ENCODE results near the gene ITPR2.

DNA sequence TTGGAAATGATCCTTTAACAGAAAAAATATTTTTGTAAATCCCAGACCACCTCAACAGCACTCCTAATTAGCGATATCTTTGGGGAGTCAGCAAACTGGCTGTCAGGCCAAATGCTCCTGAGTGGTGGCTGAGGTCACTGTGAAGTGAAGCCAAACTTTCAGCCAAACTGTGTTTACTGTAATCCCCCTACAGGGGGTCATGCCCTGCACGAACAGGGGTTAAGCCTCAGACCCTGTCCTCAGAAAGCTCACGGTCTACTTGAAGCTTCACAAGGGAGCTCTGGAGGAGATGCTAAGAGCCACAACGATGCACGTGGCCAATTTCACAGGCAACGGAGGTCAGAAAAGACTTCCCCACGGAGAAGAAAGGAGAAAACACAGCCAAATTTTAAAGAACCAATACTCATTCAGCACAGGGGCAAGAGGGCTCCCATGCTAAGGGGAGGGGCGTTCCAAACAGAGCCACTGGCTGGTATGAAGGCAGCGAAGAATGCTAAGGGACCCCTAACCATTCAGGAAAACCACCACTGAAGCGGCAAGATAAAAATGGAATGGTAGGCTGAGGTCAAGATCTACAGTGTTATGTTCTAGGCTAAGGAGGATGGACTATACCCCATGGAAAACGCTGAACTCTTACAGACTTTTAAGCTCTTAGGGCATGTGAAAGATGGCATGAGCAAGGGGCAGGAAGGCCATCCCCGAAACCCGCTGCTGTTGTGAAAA, 105.4 kb downstream of the ITPR2 start:
- no peak for TF ChIP-seq JUND (IDR thresholded peaks at IDR 0.05)
- no peak for TF ChIP-seq CTCF (IDR thresholded peaks at IDR 0.05; ENCODE audit: low read depth, low read length, missing input control)
- no peak for TF ChIP-seq RAD21 (IDR thresholded peaks at IDR 0.05)
- TF ChIP-seq TAF1 (conservative IDR thresholded peaks at IDR 0.05): no peak
- TF ChIP-seq, protein P1, sequence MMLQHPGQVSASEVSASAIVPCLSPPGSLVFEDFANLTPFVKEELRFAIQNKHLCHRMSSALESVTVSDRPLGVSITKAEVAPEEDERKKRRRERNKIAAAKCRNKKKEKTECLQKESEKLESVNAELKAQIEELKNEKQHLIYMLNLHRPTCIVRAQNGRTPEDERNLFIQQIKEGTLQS (IDR thresholded peaks at IDR 0.05): no peak
